ENCODE measurements around the gene SDR42E1. TPM values are rescaled to one million over a fixed set of nuclear protein-coding genes. Genes with fewer than 3 reads are reported as not detected.
"Not testable (repeated sequence)": the region's sequence is repeated elsewhere in the genome, so short reads cannot be mapped to it uniquely, and the experiment has no call there.

Gene SDR42E1
- total RNA-seq, 2 donors from 2014 or later, result 5.5 to 7.2 TPM

DNA sequence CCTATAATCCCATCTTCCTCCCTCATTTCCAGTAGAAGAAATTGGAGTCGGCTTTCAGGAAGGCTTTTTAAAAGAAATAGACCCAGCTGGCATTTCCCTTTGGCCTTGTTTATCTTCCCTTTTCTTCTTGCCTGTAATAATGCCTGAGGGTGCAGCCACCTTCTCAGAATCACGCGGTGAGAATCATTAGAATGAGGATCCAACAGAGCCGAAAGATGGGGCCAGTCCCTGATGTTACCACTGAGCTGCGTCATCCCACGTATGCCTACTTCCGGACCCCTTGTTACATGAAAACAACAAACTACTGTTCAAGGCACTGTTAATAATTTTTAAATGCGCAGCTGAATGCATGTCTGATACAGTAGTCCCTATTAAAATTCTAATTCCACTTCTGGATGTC is 24.1 kb downstream of the SDR42E1 start:
- TF ChIP-seq POLR2AphosphoS5 (IDR thresholded peaks at IDR 0.05) (no peak), POLR2A (IDR thresholded peaks at IDR 0.05) (no peak)
- TF ChIP-seq, protein P1, sequence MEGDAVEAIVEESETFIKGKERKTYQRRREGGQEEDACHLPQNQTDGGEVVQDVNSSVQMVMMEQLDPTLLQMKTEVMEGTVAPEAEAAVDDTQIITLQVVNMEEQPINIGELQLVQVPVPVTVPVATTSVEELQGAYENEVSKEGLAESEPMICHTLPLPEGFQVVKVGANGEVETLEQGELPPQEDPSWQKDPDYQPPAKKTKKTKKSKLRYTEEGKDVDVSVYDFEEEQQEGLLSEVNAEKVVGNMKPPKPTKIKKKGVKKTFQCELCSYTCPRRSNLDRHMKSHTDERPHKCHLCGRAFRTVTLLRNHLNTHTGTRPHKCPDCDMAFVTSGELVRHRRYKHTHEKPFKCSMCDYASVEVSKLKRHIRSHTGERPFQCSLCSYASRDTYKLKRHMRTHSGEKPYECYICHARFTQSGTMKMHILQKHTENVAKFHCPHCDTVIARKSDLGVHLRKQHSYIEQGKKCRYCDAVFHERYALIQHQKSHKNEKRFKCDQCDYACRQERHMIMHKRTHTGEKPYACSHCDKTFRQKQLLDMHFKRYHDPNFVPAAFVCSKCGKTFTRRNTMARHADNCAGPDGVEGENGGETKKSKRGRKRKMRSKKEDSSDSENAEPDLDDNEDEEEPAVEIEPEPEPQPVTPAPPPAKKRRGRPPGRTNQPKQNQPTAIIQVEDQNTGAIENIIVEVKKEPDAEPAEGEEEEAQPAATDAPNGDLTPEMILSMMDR (IDR thresholded peaks at IDR 0.05), result no peak
- Histone ChIP-seq H3K4me1 (replicated peaks) (no peaks in the 10 kb centered on the region), H3K9me3 (no peaks in the 10 kb centered on the region), H3K27ac (no peak overlapping the region), H3K4me3 (no peak overlapping the region), H3K27me3 (replicated peaks; ENCODE audit: insufficient read depth) (no peaks in the 10 kb centered on the region), H3K36me3 (no peaks in the 10 kb centered on the region)
- DNase-seq (ENCODE audit: low spot score), result no peak
- intact Hi-C loops (cut with DNase I), result no loop called here
- 83% methylated on average over 8 of the region's 8 CpGs for WGBS

DNA sequence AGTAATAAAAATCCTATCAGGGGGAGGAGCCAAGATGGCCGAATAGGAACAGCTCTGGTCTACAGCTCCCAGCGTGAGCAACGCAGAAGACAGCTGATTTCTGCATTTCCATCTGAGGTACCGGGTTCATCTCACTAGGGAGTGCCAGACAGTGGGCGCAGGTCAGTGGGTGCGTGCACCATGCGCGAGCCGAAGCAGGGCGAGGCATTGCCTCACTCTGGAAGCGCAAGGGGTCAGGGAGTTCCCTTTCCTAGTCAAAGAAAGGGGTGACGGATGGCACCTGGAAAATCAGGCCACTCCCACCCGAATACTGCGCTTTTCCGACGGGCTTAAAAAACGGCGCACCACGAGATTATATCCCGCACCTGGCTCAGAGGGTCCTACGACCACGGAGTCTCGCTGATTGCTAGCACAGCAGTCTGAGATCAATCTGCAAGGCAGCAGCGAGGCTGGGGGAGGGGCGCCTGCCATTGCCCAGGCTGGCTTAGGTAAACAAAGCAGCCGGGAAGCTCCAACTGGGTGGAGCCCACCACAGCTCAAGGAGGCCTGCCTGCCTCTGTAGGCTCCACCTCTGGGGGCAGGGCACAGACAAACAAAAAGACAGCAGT is 33.8 kb downstream of the SDR42E1 start:
- DNase-seq (ENCODE audit: low spot score); intact Hi-C loops (cut with DNase I); H3K4me3 ChIP-seq; H3K9me3 ChIP-seq; H3K27ac ChIP-seq; H3K36me3 ChIP-seq; H3K4me1 ChIP-seq (replicated peaks); H3K27me3 ChIP-seq (replicated peaks; ENCODE audit: insufficient read depth): not testable (repeated sequence)
- 89% methylated on average over 26 of the region's 26 CpGs for WGBS

DNA sequence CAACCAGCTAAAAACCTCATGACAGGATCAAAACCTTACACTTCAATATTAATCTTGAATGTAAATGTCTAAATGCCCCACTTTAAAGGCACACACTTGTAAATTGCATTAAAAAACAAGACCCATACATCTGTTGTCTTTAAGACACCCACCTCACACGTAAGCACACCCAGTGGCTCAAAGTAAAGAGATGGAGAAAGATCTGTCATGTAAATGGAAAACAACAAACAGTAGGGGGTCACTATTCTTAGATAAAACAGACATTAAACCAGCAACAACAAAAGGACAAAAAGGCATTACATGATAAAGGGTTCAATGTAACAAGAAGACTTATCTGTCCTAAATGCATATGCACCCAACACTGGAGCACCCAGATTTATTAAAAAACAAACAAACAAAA is 35.6 kb downstream of the SDR42E1 start:
- DNase-seq (ENCODE audit: low spot score), result no peak
- H3K27ac ChIP-seq, result no peak overlapping the region
- no peak overlapping the region for H3K4me3 ChIP-seq
- no peaks in the 10 kb centered on the region for H3K9me3 ChIP-seq
- no peaks in the 10 kb centered on the region for H3K4me1 ChIP-seq (replicated peaks)
- intact Hi-C loops (cut with DNase I), result no loop called here
- H3K36me3 ChIP-seq, result no peaks in the 10 kb centered on the region
- WGBS, result 64% methylated on average over 1 of the region's 1 CpG
- TF ChIP-seq, protein P1 (IDR thresholded peaks at IDR 0.05), result no peak
- TF ChIP-seq POLR2AphosphoS5 (IDR thresholded peaks at IDR 0.05) (no peak), POLR2A (IDR thresholded peaks at IDR 0.05) (no peak)
- H3K27me3 ChIP-seq (replicated peaks; ENCODE audit: insufficient read depth), result no peaks in the 10 kb centered on the region

DNA sequence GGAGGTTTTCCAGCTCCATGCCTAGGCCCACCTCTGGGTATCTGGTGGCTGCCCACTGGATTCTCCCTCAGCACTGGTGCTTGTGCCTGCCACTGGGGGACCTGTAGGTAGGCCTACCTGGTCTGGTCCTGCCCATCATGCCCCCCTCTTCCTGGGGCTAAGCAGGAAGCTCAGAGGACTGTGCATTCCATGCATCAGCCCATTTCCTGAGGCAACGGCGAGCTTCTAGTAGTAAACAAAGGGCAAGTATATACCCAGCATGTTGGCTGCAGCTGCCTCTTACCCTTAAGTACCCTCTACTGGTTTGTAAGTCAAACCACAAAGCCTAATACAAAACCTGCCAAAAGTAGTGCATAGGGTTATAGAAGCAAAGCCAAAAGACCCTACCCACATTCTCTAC is 37.5 kb downstream of the SDR42E1 start:
- Histone ChIP-seq H3K27ac (no peak overlapping the region), H3K9me3 (no peaks in the 10 kb centered on the region), H3K27me3 (replicated peaks; ENCODE audit: insufficient read depth) (no peaks in the 10 kb centered on the region), H3K4me3 (no peak overlapping the region), H3K36me3 (no peaks in the 10 kb centered on the region), H3K4me1 (replicated peaks) (no peaks in the 10 kb centered on the region)
- intact Hi-C loops (cut with DNase I), result no loop called here
- TF ChIP-seq POLR2A (IDR thresholded peaks at IDR 0.05) (no peak), POLR2AphosphoS5 (IDR thresholded peaks at IDR 0.05) (no peak)
- TF ChIP-seq, protein P1 (IDR thresholded peaks at IDR 0.05), result no peak
- WGBS, result 56% methylated on average over 2 of the region's 2 CpGs
- no peak for DNase-seq (ENCODE audit: low spot score)

DNA sequence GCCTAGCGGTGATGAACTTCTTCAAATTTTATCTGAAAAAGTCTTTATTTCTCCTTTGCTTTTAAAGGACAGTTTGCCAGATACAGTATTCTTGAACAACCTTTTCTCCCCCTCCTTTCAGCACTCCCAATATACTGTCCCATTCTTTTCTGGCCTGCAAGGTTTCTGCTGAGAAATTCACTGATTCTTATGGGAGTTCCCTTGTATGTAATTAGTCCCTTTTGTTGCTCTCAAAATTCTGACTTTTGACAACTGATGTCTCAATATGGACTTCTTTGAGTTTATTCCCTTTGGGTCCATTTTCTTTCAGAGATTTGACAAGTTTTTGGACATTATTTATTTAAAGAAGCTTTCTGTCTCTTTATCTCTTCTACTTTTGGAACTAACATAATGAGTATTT is 39.4 kb downstream of the SDR42E1 start:
- H3K4me3 ChIP-seq, result no peak overlapping the region
- H3K4me1 ChIP-seq (replicated peaks), result no peaks in the 10 kb centered on the region
- no peaks in the 10 kb centered on the region for H3K36me3 ChIP-seq
- H3K27ac ChIP-seq, result no peak overlapping the region
- H3K9me3 ChIP-seq, result no peaks in the 10 kb centered on the region
- intact Hi-C loops (cut with DNase I), result no loop called here
- DNase-seq (ENCODE audit: low spot score), result no peak
- WGBS, result 97% methylated on average over 1 of the region's 1 CpG
- no peaks in the 10 kb centered on the region for H3K27me3 ChIP-seq (replicated peaks; ENCODE audit: insufficient read depth)
- TF ChIP-seq POLR2AphosphoS5 (IDR thresholded peaks at IDR 0.05), result no peak
- no peak for TF ChIP-seq POLR2A (IDR thresholded peaks at IDR 0.05)
- TF ChIP-seq, protein P1 (IDR thresholded peaks at IDR 0.05), result no peak
